SIG-M5 treated with dmso at 0.1 percent for 504 hours (cell line): ENCODE data around the gene SERPINB10.
"Not testable (repeated sequence)": the region's sequence is repeated elsewhere in the genome, so short reads cannot be mapped to it uniquely, and the experiment has no call there.

Source experiments
- DNase-seq: peaks from one replicate; lab custom pipeline; 2025; ENCODE audit not compliant: unreplicated experiment; lab: John Stamatoyannopoulos, UW

Gene SERPINB10

GRCh38 chr18:63940543-63941050 lies 32.8 kb downstream of the SERPINB10 start:
- DNase-seq: not testable (repeated sequence)

GRCh38 chr18:63947051-63947790 lies 39.5 kb downstream of the SERPINB10 start:
- DNase-seq: no peak

- no peak for DNase-seq
These were observed 41.4 kb downstream of the SERPINB10 start, which contains the start of gene HMSD for GRCh38 chr18:63949068-63949737. HMSD (plus strand) TSS chr18:63949301; CDS start chr18:63953456, 4,155 bp downstream.

- peak; percentile 35 for DNase-seq
These were observed 43.5 kb downstream of the SERPINB10 start for GRCh38 chr18:63951302-63951705.

- DNase-seq: no peak
These were observed 46.1 kb downstream of the SERPINB10 start for GRCh38 chr18:63953811-63954210.

- no peak for DNase-seq
These were observed 49.0 kb downstream of the SERPINB10 start for GRCh38 chr18:63956755-63957154.

- DNase-seq: no peak
These were observed 53.1 kb downstream of the SERPINB10 start for GRCh38 chr18:63960891-63961290.

- DNase-seq: no peak
These were observed 53.8 kb downstream of the SERPINB10 start for GRCh38 chr18:63961435-63961980.

GRCh38 chr18:63962137-63962536 lies 54.4 kb downstream of the SERPINB10 start:
- DNase-seq: peak; percentile 30

GRCh38 chr18:63963615-63964256 lies 56.0 kb downstream of the SERPINB10 start:
- peak; percentile 81 for DNase-seq

GRCh38 chr18:63964908-63965307 lies 57.1 kb downstream of the SERPINB10 start:
- no peak for DNase-seq

GRCh38 chr18:63965716-63966330 lies 58.1 kb downstream of the SERPINB10 start:
- DNase-seq: no peak

- peak; percentile 91 for DNase-seq
These were observed 62.4 kb downstream of the SERPINB10 start, which contains the start of gene SERPINB8 for GRCh38 chr18:63969942-63970808. SERPINB8 (plus strand) TSS chr18:63970081; CDS start chr18:63978309, 8,228 bp downstream.

- no peak for DNase-seq
These were observed 63.0 kb downstream of the SERPINB10 start for GRCh38 chr18:63970809-63971205.

- peak; percentile 62 for DNase-seq
These were observed 63.7 kb downstream of the SERPINB10 start for GRCh38 chr18:63971320-63972001.

GRCh38 chr18:63972002-63972376 lies 64.2 kb downstream of the SERPINB10 start:
- DNase-seq: peak; percentile 50

GRCh38 chr18:63974991-63975390 lies 67.2 kb downstream of the SERPINB10 start:
- DNase-seq: peak; percentile 91

- DNase-seq: peak; percentile 95
These were observed 67.9 kb downstream of the SERPINB10 start for GRCh38 chr18:63975628-63976027.

GRCh38 chr18:63977040-63977439 lies 69.3 kb downstream of the SERPINB10 start:
- no peak for DNase-seq
